ENCODE data around the gene KRTAP5-9.
"Not testable (repeated sequence)": the region's sequence is repeated elsewhere in the genome, so short reads cannot be mapped to it uniquely, and the experiment has no call there.

KRTAP5-9 gene

GRCh38 chr11:71566081-71566620 is 17.9 kb downstream of the KRTAP5-9 start:
- no peak for TF ChIP-seq CTCF (IDR thresholded peaks at IDR 0.05; ENCODE audit: low read length)
- no peak for TF ChIP-seq EZH2 (IDR thresholded peaks at IDR 0.05; ENCODE audit: borderline replicate concordance, low read length)
- no peaks in the 10 kb centered on the region for H3K9me2 ChIP-seq (ENCODE audit: low read depth, low read length)
- H3K9me3 ChIP-seq (ENCODE audit: low read length) = no peaks in the 10 kb centered on the region
- no peak overlapping the region for H3K4me2 ChIP-seq (ENCODE audit: low read length)
- no peaks in the 10 kb centered on the region for H3K79me2 ChIP-seq (ENCODE audit: insufficient read depth, low read length)
- H3K36me3 ChIP-seq (ENCODE audit: insufficient read depth, low read length) = no peaks in the 10 kb centered on the region
- H3K27me3 ChIP-seq (ENCODE audit: insufficient read depth, low read length) = no peaks in the 10 kb centered on the region
- no peak overlapping the region for H3K9ac ChIP-seq (ENCODE audit: low read length)
- H3K27ac ChIP-seq (ENCODE audit: low read depth, low read length, poor library complexity, severe bottlenecking) = no peak overlapping the region
- H4K20me1 ChIP-seq (ENCODE audit: insufficient read depth, low read length) = no peaks in the 10 kb centered on the region
- H3F3A ChIP-seq (ENCODE audit: insufficient read depth, low read length) = no peaks in the 10 kb centered on the region
- no peak overlapping the region for H2AFZ ChIP-seq (ENCODE audit: low read length)
- no peak overlapping the region for H3K4me3 ChIP-seq (ENCODE audit: low read depth, low read length, poor library complexity, severe bottlenecking)
- no peaks in the 10 kb centered on the region for H3K4me1 ChIP-seq (ENCODE audit: insufficient read depth, low read length, severe bottlenecking)

GRCh38 chr11:71566626-71567599 is 18.7 kb downstream of the KRTAP5-9 start:
- not testable (repeated sequence) for H4K20me1 ChIP-seq (ENCODE audit: insufficient read depth, low read length); H3K79me2 ChIP-seq (ENCODE audit: insufficient read depth, low read length); H3K9me3 ChIP-seq (ENCODE audit: low read length); H2AFZ ChIP-seq (ENCODE audit: low read length); H3K27me3 ChIP-seq (ENCODE audit: insufficient read depth, low read length); H3K9ac ChIP-seq (ENCODE audit: low read length); H3K4me1 ChIP-seq (ENCODE audit: insufficient read depth, low read length, severe bottlenecking); H3K4me3 ChIP-seq (ENCODE audit: low read depth, low read length, poor library complexity, severe bottlenecking); H3K36me3 ChIP-seq (ENCODE audit: insufficient read depth, low read length); H3K4me2 ChIP-seq (ENCODE audit: low read length); H3F3A ChIP-seq (ENCODE audit: insufficient read depth, low read length); H3K27ac ChIP-seq (ENCODE audit: low read depth, low read length, poor library complexity, severe bottlenecking); H3K9me2 ChIP-seq (ENCODE audit: low read depth, low read length)

- not testable (repeated sequence) for H3K79me2 ChIP-seq (ENCODE audit: insufficient read depth, low read length); H3K36me3 ChIP-seq (ENCODE audit: insufficient read depth, low read length); H3K4me3 ChIP-seq (ENCODE audit: low read depth, low read length, poor library complexity, severe bottlenecking); H3K4me2 ChIP-seq (ENCODE audit: low read length); H2AFZ ChIP-seq (ENCODE audit: low read length); H3K27ac ChIP-seq (ENCODE audit: low read depth, low read length, poor library complexity, severe bottlenecking); H3K9me2 ChIP-seq (ENCODE audit: low read depth, low read length); H3K4me1 ChIP-seq (ENCODE audit: insufficient read depth, low read length, severe bottlenecking); H4K20me1 ChIP-seq (ENCODE audit: insufficient read depth, low read length); H3K9me3 ChIP-seq (ENCODE audit: low read length); H3K27me3 ChIP-seq (ENCODE audit: insufficient read depth, low read length); H3K9ac ChIP-seq (ENCODE audit: low read length); H3F3A ChIP-seq (ENCODE audit: insufficient read depth, low read length)
Measured at GRCh38 chr11:71567633-71568032, 19.4 kb downstream of the KRTAP5-9 start.

- Histone ChIP-seq H3K4me3 (ENCODE audit: low read depth, low read length, poor library complexity, severe bottlenecking) (no peak overlapping the region), H3K79me2 (ENCODE audit: insufficient read depth, low read length) (no peaks in the 10 kb centered on the region), H3K4me2 (ENCODE audit: low read length) (no peak overlapping the region), H4K20me1 (ENCODE audit: insufficient read depth, low read length) (no peaks in the 10 kb centered on the region), H3K4me1 (ENCODE audit: insufficient read depth, low read length, severe bottlenecking) (no peaks in the 10 kb centered on the region), H3K27me3 (ENCODE audit: insufficient read depth, low read length) (peaks cover 4% of the 10 kb centered on the region; the same call in 1 of the 2 replicates), H3F3A (ENCODE audit: insufficient read depth, low read length) (no peaks in the 10 kb centered on the region), H2AFZ (ENCODE audit: low read length) (no peak overlapping the region), H3K9me2 (ENCODE audit: low read depth, low read length) (no peaks in the 10 kb centered on the region), H3K9ac (ENCODE audit: low read length) (no peak overlapping the region), H3K36me3 (ENCODE audit: insufficient read depth, low read length) (no peaks in the 10 kb centered on the region), H3K9me3 (ENCODE audit: low read length) (no peaks in the 10 kb centered on the region), H3K27ac (ENCODE audit: low read depth, low read length, poor library complexity, severe bottlenecking) (no peak overlapping the region)
- TF ChIP-seq EZH2 (IDR thresholded peaks at IDR 0.05; ENCODE audit: borderline replicate concordance, low read length) = no peak
- TF ChIP-seq CTCF (IDR thresholded peaks at IDR 0.05; ENCODE audit: low read length) = no peak
Measured at GRCh38 chr11:71568704-71569349, 20.6 kb downstream of the KRTAP5-9 start.

- H3K4me2 ChIP-seq (ENCODE audit: low read length); H3K27me3 ChIP-seq (ENCODE audit: insufficient read depth, low read length); H3K36me3 ChIP-seq (ENCODE audit: insufficient read depth, low read length); H3F3A ChIP-seq (ENCODE audit: insufficient read depth, low read length); H3K9me2 ChIP-seq (ENCODE audit: low read depth, low read length); H3K9me3 ChIP-seq (ENCODE audit: low read length); H3K27ac ChIP-seq (ENCODE audit: low read depth, low read length, poor library complexity, severe bottlenecking); H2AFZ ChIP-seq (ENCODE audit: low read length); H3K4me3 ChIP-seq (ENCODE audit: low read depth, low read length, poor library complexity, severe bottlenecking); H3K4me1 ChIP-seq (ENCODE audit: insufficient read depth, low read length, severe bottlenecking); H3K9ac ChIP-seq (ENCODE audit: low read length); H4K20me1 ChIP-seq (ENCODE audit: insufficient read depth, low read length); H3K79me2 ChIP-seq (ENCODE audit: insufficient read depth, low read length): not testable (repeated sequence)
Measured at GRCh38 chr11:71571101-71571850, 23.1 kb downstream of the KRTAP5-9 start.
